WERI-Rb-1 (cell line): Measurements from ENCODE around the gene TMIGD1.

Experiments
- DNase-seq: peaks from one replicate; pipeline ENCODE4 v3.0.0-alpha.2; 2020
- H3K27ac ChIP-seq: fragments of 250-450 bp; sonication (Bioruptor Pico); 2 replicates; pipeline ENCODE4 v1.5.1; 2020; ENCODE audit warnings: mild to moderate bottlenecking, moderate library complexity
- H3K27me3 ChIP-seq: fragments of 250-450 bp; sonication (Bioruptor Pico); 2 replicates; pipeline ENCODE4 v1.5.1; 2021; ENCODE audit warnings: mild to moderate bottlenecking, low read depth, moderate library complexity; ENCODE audit not compliant: insufficient read depth, severe bottlenecking
- H3K36me3 ChIP-seq: fragments of 250-450 bp; sonication (Bioruptor Pico); 2 replicates; pipeline ENCODE4 v1.5.1; 2020; ENCODE audit warnings: mild to moderate bottlenecking, moderate library complexity
- H3K4me3 ChIP-seq: 2 replicates; pipeline ENCODE4 v1.5.1; 2011; ENCODE audit warnings: low read depth, mild to moderate bottlenecking, control low read depth, low read length
- H3K9me3 ChIP-seq: fragments of 250-450 bp; sonication (Bioruptor Pico); 2 replicates; pipeline ENCODE4 v1.5.1; 2021; ENCODE audit warnings: mild to moderate bottlenecking, moderate library complexity; ENCODE audit not compliant: severe bottlenecking
- TF ChIP-seq, protein P1 (sequence below): IDR thresholded peaks from 2 replicates; pipeline ENCODE4 v1.5.1; 2011; ENCODE audit warnings: low read depth, mild to moderate bottlenecking, control low read depth, inconsistent platforms, low read length

The TMIGD1 gene

DNA sequence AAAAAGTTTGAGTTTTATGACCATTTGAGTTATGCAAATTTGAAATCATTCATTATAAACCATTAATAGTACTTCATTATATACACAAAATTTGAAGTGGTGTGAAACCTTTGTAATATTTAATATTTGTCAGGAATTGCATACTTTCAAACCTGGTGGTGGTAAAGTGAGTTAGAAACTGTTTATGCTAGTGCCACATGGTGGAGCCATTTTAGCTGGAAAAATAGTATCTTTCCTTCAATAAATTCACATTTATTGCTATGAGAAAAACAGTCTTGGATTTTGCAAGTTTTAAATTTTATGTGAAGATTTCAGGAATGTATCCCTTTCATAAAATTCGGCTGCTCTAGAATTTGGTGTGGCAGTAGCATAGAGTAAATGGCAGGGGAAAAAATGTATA is 34.9 kb downstream of the TMIGD1 start:
- no peaks in the 10 kb centered on the region for H3K27me3 ChIP-seq
- H3K4me3 ChIP-seq: no peak overlapping the region
- H3K36me3 ChIP-seq: no peaks in the 10 kb centered on the region
- H3K9me3 ChIP-seq: no peaks in the 10 kb centered on the region
- no peak overlapping the region for H3K27ac ChIP-seq
- DNase-seq: no peak
- TF ChIP-seq, protein P1, sequence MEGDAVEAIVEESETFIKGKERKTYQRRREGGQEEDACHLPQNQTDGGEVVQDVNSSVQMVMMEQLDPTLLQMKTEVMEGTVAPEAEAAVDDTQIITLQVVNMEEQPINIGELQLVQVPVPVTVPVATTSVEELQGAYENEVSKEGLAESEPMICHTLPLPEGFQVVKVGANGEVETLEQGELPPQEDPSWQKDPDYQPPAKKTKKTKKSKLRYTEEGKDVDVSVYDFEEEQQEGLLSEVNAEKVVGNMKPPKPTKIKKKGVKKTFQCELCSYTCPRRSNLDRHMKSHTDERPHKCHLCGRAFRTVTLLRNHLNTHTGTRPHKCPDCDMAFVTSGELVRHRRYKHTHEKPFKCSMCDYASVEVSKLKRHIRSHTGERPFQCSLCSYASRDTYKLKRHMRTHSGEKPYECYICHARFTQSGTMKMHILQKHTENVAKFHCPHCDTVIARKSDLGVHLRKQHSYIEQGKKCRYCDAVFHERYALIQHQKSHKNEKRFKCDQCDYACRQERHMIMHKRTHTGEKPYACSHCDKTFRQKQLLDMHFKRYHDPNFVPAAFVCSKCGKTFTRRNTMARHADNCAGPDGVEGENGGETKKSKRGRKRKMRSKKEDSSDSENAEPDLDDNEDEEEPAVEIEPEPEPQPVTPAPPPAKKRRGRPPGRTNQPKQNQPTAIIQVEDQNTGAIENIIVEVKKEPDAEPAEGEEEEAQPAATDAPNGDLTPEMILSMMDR: no peak

- H3K4me3 ChIP-seq: no peak overlapping the region
- H3K36me3 ChIP-seq: no peaks in the 10 kb centered on the region
- TF ChIP-seq, protein P1: no peak
- H3K27me3 ChIP-seq: no peaks in the 10 kb centered on the region
- no peak for DNase-seq
- H3K27ac ChIP-seq: no peak overlapping the region
- H3K9me3 ChIP-seq: no peaks in the 10 kb centered on the region
Observed at GRCh38 chr17:30297715-30298114, 36.1 kb downstream of the TMIGD1 start.

- TF ChIP-seq, protein P1: no peak
- H3K27me3 ChIP-seq: no peaks in the 10 kb centered on the region
- H3K4me3 ChIP-seq: no peak overlapping the region
- H3K36me3 ChIP-seq: peaks cover 2% of the 10 kb centered on the region
- H3K27ac ChIP-seq: no peak overlapping the region
- DNase-seq: no peak
- H3K9me3 ChIP-seq: no peaks in the 10 kb centered on the region
Observed at GRCh38 chr17:30296499-30297080, 37.3 kb downstream of the TMIGD1 start.

GRCh38 chr17:30292286-30292858 is 41.5 kb downstream of the TMIGD1 start:
- H3K4me3 ChIP-seq: peak overlapping the region; percentile 74
- DNase-seq: no peak
- TF ChIP-seq, protein P1: no peak

DNA sequence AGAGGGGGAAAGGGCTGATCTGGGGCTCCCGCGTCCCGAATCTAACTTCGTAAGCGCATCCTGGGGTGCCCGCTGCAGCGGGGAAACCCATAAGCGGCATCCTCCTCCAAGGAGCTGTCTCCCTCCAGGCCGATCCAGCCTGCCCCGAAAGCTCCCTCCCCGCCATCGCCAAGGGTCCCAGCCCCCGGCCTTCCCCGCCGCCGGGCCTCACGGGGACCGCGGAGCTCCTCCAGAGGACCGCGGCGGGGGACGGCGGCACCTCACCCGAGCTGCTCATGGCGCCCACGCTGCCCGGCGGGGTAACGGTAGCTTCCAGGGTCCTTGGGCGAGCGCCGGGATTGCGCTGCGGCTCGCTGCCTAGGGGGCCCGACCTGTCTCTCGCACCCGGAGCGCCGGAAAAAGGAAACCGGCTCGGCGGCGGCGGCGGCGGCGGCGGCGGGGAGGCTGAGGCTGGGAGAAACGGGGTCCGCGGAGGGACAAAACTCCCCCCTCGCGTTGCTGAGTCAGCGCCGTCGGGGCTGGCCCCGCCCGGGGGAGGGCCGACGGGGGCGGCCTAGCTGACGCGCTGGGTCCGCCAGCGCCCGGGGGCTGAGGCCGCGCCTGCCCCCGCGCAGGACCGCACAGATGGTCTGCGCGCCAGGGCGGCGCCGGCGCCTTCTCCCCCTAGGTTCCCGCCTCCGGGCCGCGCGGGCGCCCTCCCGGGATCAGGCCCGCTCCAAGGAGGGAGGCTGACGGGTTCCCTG is 42.1 kb downstream of the TMIGD1 start, which contains the start of gene BLMH:
BLMH (minus strand) TSS at position 402 of the 743 bp plus-strand sequence; CDS start at position 277, 125 bp downstream.
- DNase-seq: peak; percentile 91
- TF ChIP-seq, protein P1: no peak
- Histone ChIP-seq H3K4me3 (peak within 1 kb of the TSS; percentile 99), H3K36me3 (peaks cover 32% of the 10 kb centered on the region), H3K27ac (peak within 1 kb of the TSS; percentile 97), H3K27me3 (no peaks in the 10 kb centered on the region), H3K9me3 (no peaks in the 10 kb centered on the region)

More at GRCh38 chr17:30292286-30292858, 41.5 kb downstream of the TMIGD1 start:
- peak overlapping the region; percentile 97 for H3K27ac ChIP-seq
- peaks cover 25% of the 10 kb centered on the region for H3K36me3 ChIP-seq
- H3K27me3 ChIP-seq: no peaks in the 10 kb centered on the region
- H3K9me3 ChIP-seq: no peaks in the 10 kb centered on the region
